ENCODE data around the gene EPS8L1.
"Not testable (repeated sequence)": the region's sequence is repeated elsewhere in the genome, so short reads cannot be mapped to it uniquely, and the experiment has no call there.

The EPS8L1 gene

DNA sequence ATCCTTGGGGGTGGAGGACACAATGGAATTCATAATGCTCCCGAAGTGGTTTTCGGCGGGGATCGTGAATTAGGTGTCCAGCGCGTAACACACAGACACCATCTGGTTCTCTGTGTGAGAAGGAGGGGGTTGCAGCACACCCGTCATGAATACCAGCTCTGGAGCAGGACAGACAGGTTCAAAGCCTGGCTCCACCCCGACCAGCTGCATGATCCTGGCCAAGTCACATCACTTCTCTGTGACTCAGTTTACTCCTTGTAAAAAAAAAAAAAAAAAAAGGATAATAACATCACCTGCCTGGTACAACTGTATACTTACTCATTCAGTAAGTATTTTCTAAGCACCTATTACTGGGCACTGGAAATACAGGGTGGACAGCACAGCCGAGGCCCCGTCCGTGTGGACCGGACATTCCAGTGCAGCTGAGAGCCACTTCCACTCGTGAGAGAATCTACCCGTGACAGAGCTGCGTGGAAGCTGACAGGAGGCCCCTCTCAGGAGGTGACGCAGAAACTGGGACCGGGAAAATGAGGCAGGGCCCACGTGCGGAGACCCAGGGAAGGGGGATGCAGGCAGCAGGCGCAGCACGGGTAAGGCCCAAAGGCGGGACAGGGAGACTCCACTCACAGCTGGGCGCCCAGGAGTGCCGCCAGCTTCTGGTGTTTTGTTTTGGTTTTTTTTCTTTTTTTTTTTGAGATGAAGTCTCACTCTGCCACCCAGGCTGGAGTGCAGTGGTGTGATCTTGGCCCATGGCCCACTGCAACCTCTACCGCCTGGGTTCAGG is 24.7 kb upstream of the EPS8L1 start:
- DNase-seq (ENCODE audit: low read depth) = no peak

GRCh38 chr19:55053735-55054134 is 21.9 kb upstream of the EPS8L1 start:
- no peak for DNase-seq (ENCODE audit: low read depth)

DNA sequence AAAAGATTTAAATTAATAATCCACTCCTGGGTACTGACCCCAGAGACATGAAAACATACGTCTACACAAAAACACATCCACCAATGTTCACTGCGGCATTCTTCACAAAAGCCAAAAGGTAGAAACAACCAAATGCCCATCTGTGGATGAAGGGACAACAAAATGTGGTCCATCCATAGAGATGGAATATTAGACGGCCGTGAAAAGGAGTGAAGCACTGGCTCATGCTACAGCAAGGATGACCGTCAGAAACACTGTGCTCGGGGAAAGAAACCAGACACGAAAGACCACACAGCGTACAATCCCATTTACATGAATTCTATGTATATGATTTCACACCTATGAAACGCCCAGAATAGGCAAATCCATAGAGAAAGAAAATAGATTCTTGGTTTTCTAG is 18.8 kb upstream of the EPS8L1 start:
- DNase-seq (ENCODE audit: low read depth) = no peak

DNA sequence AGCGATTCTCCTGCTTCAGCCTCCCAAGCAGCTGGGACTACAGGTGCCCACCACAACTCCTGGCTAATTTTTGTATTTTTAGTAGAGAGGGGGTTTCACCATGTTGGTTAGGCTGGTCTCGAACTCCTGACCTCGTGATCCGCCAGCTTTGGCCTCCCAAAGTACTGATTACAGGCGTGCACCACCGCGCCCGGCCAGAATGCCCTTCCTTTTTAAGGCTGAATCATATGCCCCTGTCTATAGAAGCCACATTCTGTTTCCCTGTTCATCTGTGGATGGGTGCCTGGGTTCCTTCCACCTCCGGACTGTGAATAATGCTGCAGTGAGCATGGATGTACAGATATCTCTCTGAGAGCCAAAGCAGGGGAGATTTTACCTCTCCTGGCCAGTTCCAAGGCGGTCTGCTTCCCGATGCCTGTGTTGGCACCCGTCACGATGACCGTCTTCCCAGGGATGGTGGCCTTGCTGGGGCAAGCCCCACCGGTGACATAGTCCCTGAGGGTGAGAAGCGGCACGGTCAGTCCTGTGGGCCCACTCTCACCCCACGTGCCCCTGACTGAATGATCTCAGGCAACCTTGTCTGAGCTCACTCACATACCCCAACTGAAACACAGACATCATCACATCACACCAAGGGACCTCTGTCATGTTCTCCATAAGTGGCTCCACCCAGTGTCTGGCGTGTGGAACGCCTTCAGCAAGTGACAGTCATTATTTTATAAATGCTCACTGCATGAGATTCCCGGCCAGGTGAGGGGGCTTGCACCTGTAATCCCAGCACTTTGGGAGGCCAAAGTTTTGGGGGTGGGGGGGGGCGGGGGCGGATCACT is 16.7 kb upstream of the EPS8L1 start:
- DNase-seq (ENCODE audit: low read depth) = no peak

- DNase-seq (ENCODE audit: low read depth) = not testable (repeated sequence)
These were observed 15.4 kb upstream of the EPS8L1 start for GRCh38 chr19:55060287-55060686.

GRCh38 chr19:55062735-55063491 is 12.8 kb upstream of the EPS8L1 start, which contains the start of gene RDH13:
TSS of gene RDH13 (minus strand) at chr19:55063148. CDS start at chr19:55063032, 116 bp downstream.
- DNase-seq (ENCODE audit: low read depth) = peak; percentile 93

GRCh38 chr19:55063492-55063843 is 12.2 kb upstream of the EPS8L1 start:
- no peak for DNase-seq (ENCODE audit: low read depth)

DNA sequence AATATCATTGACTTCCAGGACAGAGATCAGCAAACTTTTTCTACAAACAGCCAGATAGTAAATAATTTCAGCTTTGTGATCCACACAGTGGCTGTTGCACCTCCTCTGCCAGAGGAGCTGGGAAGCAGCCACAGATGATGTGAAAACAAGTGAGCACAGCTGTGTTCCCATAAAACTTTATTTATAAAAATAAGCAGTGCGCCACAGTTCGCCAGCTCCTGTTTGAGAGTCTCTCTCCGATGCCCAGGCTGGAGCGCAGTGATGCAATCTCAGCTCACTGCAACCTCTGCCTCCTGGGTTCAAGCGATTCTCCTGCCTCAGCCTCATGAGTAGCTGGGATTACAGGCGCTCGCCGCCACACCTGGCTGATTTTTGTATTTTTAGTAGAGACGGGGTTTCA is 10.2 kb upstream of the EPS8L1 start:
- not testable (repeated sequence) for DNase-seq (ENCODE audit: low read depth)

GRCh38 chr19:55066107-55066709 is 9.5 kb upstream of the EPS8L1 start:
- DNase-seq (ENCODE audit: low read depth) = no peak

DNA sequence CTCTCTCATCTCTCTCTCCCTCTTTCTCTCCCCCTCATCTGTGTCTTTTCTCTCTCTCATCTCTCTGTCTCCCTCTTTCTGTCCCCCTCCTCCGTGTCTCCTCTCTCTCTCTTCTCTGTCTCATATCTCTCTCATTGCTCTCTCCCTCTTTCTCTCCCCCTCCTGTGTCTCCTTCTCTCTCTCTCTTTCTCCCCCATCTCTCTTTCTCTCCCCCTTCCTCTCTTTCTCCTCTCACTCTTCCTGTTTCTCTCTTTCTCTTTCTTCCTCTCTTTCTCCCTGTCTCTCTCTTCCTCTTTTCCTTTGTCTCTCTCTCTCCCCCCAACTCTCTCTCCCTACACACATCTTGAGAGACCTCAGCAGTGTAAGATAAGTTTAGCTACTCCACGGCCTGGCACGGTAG is 7.8 kb upstream of the EPS8L1 start:
- no peak for DNase-seq (ENCODE audit: low read depth)

DNA sequence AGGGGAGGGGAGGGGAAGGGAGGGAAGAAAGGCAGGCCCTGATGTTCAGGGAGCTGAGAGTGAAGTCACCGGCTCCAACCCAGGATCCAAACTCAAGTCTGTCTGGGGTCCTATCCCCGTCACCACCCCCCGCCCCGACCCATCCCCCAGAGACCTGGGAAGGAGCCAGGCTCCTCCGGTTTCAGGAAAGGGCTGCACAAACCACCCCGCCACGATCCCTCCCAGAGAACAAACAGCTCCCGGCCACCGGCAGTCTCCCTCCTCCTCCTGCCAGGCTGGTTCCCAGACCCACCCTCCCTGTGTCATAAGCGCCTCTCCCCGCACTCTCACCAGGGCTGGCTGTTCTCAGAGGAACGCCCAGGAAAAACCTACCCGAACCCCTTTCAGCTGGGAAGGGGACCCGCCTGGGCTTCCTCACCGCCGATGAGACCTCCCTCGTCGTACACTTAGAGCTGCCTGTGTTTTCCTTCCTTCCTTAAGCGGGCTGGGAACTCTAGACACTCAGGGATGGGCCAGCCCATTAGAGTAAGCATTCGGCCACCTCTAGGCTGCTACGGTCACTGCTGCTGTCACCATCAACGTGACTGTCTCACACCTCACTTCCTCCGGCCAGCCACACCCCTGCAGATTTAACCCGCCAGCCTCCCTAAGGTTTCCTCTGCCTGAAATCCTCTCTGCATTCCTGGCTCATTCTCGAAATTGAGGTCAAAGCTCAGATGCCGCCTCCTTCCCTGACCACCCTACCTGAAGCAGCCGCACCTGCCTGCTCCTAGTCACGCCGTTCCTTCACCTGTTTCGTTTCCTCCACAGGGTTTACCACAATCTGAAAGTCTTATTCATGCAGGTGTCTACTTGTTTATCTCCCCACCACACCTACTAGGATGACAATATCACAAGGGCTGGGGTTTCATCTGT is 6.5 kb upstream of the EPS8L1 start:
- peak; percentile 19 for DNase-seq (ENCODE audit: low read depth)

GRCh38 chr19:55069865-55070197 is 5.8 kb upstream of the EPS8L1 start:
- no peak for DNase-seq (ENCODE audit: low read depth)

- DNase-seq (ENCODE audit: low read depth) = no peak
These were observed 5.1 kb upstream of the EPS8L1 start for GRCh38 chr19:55070466-55071128.

DNA sequence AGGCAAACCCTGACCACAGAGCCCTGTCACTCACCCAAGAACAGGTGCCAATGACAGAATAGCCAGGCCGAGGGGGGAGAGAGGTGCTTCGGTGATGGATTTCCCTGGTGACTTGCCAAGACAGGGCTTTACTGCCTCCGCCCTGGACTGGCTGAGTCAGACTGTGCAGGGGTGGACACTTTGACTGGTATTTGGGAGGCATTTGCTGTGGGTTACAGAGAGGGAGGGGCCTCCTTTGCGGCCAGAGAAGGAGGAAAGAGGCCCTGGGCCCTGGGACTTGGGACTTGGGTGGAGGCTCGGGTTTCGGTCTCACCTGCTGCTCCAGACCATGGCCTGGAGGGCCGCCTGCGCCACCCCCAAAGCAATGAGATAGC is 4.6 kb upstream of the EPS8L1 start:
- peak; percentile 72 for DNase-seq (ENCODE audit: low read depth)

DNA sequence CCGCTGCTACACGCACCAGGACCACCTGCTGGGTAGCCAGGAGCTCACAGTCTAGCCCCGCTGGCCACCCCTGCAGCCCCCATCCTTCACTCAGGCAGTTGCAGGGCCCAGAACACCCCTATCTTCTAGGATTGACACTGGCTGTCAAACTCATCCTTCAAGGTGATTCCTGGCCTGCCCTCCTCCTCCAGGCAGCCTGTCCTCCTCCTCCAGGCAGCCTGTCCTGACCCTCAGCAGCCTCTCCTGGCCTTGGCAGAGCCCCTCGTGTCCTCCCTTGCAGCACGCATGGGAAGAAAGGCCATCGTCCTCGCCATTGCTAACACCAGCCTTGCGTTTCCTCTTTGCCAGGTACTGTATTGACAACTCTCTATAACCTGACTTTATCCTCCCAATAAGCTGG is 3.8 kb upstream of the EPS8L1 start:
- no peak for DNase-seq (ENCODE audit: low read depth)

DNA sequence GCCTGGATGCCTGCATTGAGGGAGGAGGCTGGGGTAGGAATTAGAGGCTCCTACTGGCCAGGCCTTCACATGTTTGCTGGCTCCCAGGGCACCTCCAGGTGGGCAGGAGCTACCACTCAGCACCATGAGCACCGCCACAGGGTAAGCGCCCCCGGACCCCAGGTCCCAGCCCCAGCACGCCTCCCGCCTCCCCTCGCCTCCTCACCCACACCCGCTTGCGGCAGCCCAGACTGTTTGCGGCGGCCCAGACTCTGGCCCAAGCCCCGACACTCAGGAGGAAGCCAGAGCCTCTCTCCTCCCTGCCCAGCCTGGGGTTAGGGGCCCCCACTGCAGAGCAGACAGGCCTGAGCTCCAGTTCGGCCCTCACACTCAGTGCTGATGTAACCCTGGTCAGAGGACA is 652 bp downstream of the EPS8L1 start:
- DNase-seq (ENCODE audit: low read depth) = no peak

DNA sequence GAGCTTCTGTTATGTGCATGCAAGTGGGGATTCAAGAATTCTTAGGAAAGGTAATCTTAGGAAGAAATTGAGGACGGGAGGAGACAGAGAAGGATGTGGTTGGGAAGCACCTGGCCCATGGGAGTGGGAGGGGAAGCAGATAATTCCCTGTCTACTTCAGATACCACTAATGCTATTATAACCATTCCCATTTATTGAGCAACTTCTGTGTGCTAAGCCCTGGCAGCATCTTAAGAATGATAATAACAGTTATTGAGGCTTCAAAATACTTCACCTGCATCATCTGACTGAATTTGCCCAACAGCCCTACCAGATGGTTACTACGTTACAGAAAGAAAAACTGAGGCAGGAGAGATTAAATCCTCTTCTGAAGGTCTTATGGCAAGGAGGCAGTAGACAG is 1.4 kb downstream of the EPS8L1 start:
- DNase-seq (ENCODE audit: low read depth) = no peak

GRCh38 chr19:55078996-55079395 is 3.3 kb downstream of the EPS8L1 start:
- DNase-seq (ENCODE audit: low read depth) = no peak

- DNase-seq (ENCODE audit: low read depth) = no peak
These were observed 3.9 kb downstream of the EPS8L1 start for GRCh38 chr19:55079400-55080038.

Data from ELR (cell line).